Ishikawa (cell line): ENCODE data around the gene ATF7IP2.

Experiments used
- EGR1 ChIP-seq: IDR thresholded peaks from 2 replicates; pipeline ENCODE4 v1.6.1; 2012
- EP300 ChIP-seq: IDR thresholded peaks from 2 replicates; pipeline ENCODE4 v1.6.1; 2012; ENCODE audit warnings: borderline replicate concordance
- RAD21 ChIP-seq: IDR thresholded peaks from 2 replicates; pipeline ENCODE4 v1.6.1; 2012; ENCODE audit warnings: low read depth
- TAF1 ChIP-seq: IDR thresholded peaks from 2 replicates; pipeline ENCODE4 v1.6.1; 2012; ENCODE audit warnings: low read depth, mild to moderate bottlenecking
- TF ChIP-seq, protein P1 (sequence below): IDR thresholded peaks from 2 replicates; pipeline ENCODE4 v1.6.1; 2012
- TF ChIP-seq, protein P2 (sequence below): IDR thresholded peaks from 2 replicates; pipeline ENCODE4 v1.6.1; 2012; ENCODE audit warnings: low read depth, mild to moderate bottlenecking

DNA sequence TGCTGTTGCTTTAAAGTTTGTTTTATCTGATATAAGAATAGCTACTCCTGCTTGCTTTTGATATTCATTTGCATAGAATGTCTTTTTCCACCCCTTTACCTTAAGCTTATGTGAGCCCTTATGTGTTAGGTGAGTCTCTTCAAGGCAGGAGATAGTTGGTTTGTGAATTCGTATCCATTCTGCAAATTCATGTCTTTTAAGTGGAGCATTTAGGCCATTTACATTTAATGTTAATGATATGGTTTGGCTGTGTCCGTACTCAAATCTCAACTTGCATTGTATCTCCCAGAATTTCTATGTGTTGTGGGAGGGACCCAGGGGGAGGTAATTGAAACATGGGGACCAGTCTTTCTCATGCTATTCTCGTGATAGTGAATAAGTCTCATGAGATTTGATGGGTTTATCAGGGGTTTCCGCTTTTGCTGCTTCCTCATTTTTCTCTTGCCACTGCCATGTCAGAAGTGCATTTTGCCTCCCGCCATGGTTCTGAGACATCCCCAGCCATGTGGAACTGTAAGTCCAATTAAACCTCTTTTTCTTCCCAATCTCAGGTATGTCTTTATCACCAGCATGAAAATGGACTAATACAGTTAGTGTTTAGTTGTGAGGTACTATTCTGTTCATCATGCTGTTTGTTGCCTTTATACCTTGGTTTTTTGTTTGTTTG is 27.2 kb downstream of the ATF7IP2 start:
- TF ChIP-seq, protein P1, sequence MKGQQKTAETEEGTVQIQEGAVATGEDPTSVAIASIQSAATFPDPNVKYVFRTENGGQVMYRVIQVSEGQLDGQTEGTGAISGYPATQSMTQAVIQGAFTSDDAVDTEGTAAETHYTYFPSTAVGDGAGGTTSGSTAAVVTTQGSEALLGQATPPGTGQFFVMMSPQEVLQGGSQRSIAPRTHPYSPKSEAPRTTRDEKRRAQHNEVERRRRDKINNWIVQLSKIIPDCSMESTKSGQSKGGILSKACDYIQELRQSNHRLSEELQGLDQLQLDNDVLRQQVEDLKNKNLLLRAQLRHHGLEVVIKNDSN: no peak
- TF ChIP-seq EGR1 (no peak), EP300 (no peak), TAF1 (no peak), RAD21 (no peak)
- TF ChIP-seq, protein P2, sequence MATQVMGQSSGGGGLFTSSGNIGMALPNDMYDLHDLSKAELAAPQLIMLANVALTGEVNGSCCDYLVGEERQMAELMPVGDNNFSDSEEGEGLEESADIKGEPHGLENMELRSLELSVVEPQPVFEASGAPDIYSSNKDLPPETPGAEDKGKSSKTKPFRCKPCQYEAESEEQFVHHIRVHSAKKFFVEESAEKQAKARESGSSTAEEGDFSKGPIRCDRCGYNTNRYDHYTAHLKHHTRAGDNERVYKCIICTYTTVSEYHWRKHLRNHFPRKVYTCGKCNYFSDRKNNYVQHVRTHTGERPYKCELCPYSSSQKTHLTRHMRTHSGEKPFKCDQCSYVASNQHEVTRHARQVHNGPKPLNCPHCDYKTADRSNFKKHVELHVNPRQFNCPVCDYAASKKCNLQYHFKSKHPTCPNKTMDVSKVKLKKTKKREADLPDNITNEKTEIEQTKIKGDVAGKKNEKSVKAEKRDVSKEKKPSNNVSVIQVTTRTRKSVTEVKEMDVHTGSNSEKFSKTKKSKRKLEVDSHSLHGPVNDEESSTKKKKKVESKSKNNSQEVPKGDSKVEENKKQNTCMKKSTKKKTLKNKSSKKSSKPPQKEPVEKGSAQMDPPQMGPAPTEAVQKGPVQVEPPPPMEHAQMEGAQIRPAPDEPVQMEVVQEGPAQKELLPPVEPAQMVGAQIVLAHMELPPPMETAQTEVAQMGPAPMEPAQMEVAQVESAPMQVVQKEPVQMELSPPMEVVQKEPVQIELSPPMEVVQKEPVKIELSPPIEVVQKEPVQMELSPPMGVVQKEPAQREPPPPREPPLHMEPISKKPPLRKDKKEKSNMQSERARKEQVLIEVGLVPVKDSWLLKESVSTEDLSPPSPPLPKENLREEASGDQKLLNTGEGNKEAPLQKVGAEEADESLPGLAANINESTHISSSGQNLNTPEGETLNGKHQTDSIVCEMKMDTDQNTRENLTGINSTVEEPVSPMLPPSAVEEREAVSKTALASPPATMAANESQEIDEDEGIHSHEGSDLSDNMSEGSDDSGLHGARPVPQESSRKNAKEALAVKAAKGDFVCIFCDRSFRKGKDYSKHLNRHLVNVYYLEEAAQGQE: no peak
